NK-92 (cell line): ENCODE measurements around the gene ARHGAP31.

Experiments used
- DNase-seq: peaks from one replicate; lab custom pipeline; 2025; ENCODE audit not compliant: unreplicated experiment; lab: John Stamatoyannopoulos, UW

The ARHGAP31 gene

DNA sequence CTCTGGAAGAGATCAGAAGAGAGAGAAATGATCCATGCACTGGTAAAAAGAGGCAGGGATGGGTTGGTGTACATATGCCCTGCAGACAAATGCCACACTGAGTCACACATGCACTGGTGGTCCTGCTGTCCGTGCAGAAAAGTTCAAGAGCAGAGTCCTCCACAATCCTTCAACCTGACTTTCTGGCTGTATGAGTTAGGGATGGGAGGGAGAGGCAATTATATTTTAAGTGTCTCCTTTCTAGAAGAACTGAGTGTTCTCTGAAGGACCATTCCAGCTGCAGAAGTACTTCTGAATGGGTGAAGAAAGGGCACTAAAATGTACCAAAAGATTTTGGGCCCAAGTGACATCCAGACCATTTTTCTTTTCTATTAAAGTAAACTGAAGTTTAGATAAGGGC, 142.8 kb downstream of the ARHGAP31 start:
- no peak for DNase-seq

- no peak for DNase-seq
These were observed 143.6 kb downstream of the ARHGAP31 start for GRCh38 chr3:119437691-119438258.

- DNase-seq = no peak
These were observed 149.0 kb downstream of the ARHGAP31 start for GRCh38 chr3:119443179-119443578.

DNA sequence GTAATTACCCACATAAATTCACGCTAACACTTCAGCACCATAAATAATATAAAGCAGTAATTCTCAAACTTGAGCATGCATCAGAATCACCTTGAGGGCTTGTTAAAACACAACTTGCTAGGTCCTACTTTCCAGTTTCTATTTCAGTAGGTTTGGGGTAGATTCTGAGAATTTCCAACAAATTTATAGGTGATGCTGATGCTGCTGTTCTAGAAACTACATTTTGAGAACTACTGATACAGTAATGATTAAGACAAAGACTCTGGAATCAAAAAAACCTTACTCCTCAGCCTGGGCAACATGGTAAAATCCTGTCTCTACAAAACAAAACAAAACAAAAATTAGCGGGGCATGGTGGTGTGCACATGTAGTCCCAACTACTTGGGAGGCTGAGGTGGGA, 150.4 kb downstream of the ARHGAP31 start:
- no peak for DNase-seq

DNA sequence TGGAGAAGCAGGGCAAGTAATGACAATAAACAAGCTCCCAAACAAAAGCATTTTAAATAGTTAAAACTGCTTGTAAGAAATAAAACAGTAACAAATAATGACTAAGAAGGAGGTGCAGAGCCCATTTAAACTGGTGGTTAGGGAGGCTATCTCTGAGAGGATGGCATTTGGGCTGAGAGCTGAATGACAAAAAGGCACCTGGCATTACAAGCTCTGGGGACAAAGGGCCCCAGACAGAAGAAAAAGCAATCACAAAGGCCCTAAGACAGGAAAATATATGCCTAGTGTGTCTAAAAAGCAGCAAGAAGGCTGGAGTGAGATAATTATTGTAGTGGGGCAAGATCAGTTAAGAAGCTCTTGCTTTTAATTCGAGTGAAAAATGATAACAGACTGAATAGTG, 159.6 kb downstream of the ARHGAP31 start:
- no peak for DNase-seq

GRCh38 chr3:119456469-119456868, 162.3 kb downstream of the ARHGAP31 start:
- no peak for DNase-seq

DNA sequence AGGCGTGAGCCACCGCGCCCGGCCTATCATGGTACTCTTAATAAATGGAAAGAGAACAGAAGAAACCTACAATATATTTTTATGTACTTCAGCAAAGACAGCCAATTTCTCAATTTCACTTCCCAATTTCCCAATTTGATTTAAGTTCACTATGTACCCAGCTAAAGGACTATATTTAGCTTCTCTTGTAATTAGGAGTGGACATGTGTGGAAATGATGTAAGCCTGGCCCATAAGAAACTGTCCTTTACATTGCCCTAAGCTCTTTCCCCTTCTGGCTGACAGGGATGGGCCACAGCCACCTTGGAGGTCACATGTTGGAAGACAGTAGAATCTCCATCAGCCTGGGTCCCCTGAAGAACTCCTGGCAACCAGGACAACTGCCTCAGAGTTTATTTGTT, 163.1 kb downstream of the ARHGAP31 start:
- DNase-seq = no peak

DNA sequence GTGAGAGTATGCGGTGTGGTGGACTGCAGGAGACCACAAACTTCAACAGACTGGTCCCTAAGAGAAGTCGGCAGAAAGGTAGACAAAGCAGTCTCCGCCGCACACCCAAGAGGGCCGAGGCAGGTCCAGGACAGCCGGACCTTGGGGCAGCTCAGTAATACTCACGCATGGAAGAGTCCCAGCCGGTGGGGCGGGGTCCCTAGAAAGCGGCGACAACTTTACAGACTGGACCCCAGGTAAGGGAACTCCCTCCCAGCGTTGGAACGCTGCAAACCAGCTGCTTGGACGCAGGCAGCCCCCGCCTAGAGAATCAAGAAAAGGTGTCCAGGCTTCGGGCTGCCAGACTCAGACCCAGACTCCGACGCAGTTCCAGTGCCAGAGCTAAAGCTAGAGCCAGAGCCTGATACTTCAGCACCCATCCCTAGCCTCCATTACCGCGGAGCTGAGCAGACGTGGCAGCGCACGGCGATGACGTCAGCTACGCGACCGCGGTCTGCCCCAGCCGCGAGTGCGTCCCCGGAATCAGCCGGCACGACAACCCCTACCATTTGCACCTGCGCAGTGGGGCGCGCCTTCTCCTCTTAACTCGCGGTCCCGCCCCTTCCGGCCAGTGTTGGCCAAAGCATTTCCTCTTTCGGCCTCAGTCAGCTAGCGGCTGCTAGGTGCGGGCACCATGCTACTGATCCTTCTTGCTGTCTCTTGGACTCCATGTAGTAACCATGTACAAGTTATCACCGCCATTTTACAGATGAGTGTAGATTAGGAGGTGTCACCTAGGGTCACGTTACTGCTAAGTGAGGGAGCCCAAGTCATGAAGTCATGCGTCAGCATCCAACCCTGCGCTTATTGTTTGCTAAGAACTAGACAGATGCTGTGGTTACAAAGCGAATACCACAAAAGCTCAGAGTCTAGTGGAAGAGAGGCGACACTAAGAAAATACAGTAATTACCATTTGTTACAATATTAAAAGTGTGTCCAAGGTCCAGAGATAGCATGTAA, 169.3 kb downstream of the ARHGAP31 start, which contains the start of gene TMEM39A:
Gene TMEM39A, minus strand, starts transcription at position 445 of the 999 bp plus-strand sequence. CDS start 1,541 bp downstream, outside the sequence.
- peak; percentile 95 for DNase-seq

DNA sequence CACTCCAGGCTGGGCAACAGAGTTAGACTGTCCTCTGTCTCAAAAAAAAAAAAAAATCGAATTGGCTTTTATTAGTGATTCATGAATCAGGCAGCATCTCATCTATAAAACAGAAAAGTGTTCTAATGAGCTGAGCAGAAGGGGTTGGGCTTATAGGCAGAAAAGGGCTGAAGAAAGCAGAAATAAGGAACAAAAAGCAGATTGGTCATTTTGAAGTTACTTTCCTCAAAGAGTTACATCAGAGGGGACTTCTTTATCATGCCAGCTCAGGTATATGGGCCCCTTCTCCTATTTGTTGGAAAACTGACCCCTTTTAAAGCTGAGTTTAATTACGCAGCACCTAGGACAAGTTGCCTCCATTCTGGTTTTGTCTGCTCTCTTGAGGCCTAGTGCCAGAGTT, 173.9 kb downstream of the ARHGAP31 start:
- no peak for DNase-seq

GRCh38 chr3:119469418-119470189, 175.4 kb downstream of the ARHGAP31 start:
- no peak for DNase-seq
